BLaER1 treated with 17β-estradiol and CSF1 and Interleukin-3, amounts not matched to agents 10 nM and 100 nM (cell line): ENCODE results near the gene ITGAE.
"Not testable (repeated sequence)": the region's sequence is repeated elsewhere in the genome, so short reads cannot be mapped to it uniquely, and the experiment has no call there.

Experiments used
- H3K27ac ChIP-seq, 11 experiments: shearing (Covaris generic); formaldehyde crosslinking; 2 replicates each; pipeline ENCODE4 v1.8.1; 2022
- H3K27me3 ChIP-seq, 11 experiments: shearing (Covaris generic); formaldehyde crosslinking; 2 replicates each; pipeline ENCODE4 v1.8.1; 2022
- H3K36me3 ChIP-seq, 11 experiments: shearing (Covaris generic); formaldehyde crosslinking; 2 replicates each; pipeline ENCODE4 v1.8.1; 2022
- H3K4me1 ChIP-seq, 10 experiments: shearing (Covaris generic); formaldehyde crosslinking; 2 replicates each; pipeline ENCODE4 v1.8.1; 2022
- H3K4me2 ChIP-seq, 11 experiments: shearing (Covaris generic); formaldehyde crosslinking; 2 replicates each; pipeline ENCODE4 v1.8.1; 2022
- H3K4me3 ChIP-seq, 10 experiments: shearing (Covaris generic); formaldehyde crosslinking; 2 replicates each; pipeline ENCODE4 v1.8.1; 2022
- H3K9ac ChIP-seq, 11 experiments: shearing (Covaris generic); formaldehyde crosslinking; 2 replicates each; pipeline ENCODE4 v1.8.1; 2022
- H3K9me3 ChIP-seq, 11 experiments: shearing (Covaris generic); formaldehyde crosslinking; replicated peaks in 1 of 11; 2 replicates each; pipeline ENCODE4 v1.8.1; 2022
- H4K20me1 ChIP-seq, 11 experiments: shearing (Covaris generic); formaldehyde crosslinking; 2 replicates each; pipeline ENCODE4 v1.8.1; 2022
- Cebpa-rat ChIP-seq, 11 experiments: shearing (Covaris generic); IDR thresholded peaks; 2 replicates each; pipeline ENCODE4 v1.8.1; 2022

Gene ITGAE

DNA sequence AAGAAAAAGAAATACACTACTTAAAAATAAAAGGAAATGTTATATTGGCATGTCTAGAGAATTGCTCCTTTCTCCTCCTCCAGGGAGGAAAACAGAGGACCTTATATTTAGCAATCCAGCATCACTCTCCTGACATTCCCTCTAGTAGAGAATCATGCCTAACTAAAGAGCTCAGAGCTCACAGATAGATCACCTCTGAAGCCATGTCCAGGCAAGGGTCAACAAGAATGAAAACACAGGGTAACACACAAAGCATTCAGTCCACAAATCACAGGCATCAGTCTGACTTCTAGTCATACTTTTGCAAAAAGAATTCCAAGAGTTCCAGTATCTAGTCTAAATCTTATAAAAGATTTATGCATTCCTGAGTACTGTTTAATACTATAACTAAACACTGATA, 81.7 kb downstream of the ITGAE start:
- peaks cover 32 to 56% (median 44%) of the 10 kb centered on the region in 10 experiments for H3K4me1 ChIP-seq
- H3K9ac ChIP-seq, result no peak overlapping the region
- no peaks in the 10 kb centered on the region for H3K9me3 ChIP-seq
- peaks cover 40 to 75% (median 66%) of the 10 kb centered on the region in 11 experiments for H3K36me3 ChIP-seq
- peaks cover 0 to 13% (median 0%) of the 10 kb centered on the region in 11 experiments; a peak in 5 of 22 replicates for H4K20me1 ChIP-seq
- no peak overlapping the region for H3K4me3 ChIP-seq
- TF ChIP-seq Cebpa-rat (IDR thresholded peaks at IDR 0.05), result no peak
- H3K4me2 ChIP-seq, result peak overlapping the region in 4 of 11 experiments; percentile 69 to 78 (median 76); a peak in 6 of 22 replicates
- peak overlapping the region in 1 of 11 experiments; percentile 72; a peak in 1 of 22 replicates for H3K27ac ChIP-seq
- no peaks in the 10 kb centered on the region for H3K27me3 ChIP-seq

DNA sequence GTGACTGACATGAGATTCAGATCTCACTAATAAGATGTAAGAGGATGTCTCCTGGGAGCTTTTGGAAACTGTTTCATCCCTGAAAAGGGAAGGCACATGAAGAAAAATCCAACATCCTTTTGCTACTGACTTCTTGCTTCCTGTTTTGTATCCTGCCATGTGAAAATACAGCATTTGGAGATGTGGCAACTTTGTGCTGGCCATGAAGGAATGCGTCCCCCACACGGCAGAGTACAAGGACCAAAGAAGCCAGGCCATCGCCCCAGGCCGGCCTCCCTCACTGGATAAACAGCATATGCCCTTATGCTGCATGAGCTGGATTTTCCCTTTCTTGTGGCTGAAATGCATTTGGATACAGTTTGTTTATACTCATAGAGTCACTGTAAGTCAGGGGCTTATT, 82.8 kb downstream of the ITGAE start:
- Histone ChIP-seq H3K36me3 (peaks cover 43 to 86% (median 76%) of the 10 kb centered on the region in 11 experiments), H3K27ac (peak overlapping the region in 1 of 11 experiments; percentile 15; a peak in 1 of 22 replicates), H3K4me3 (no peak overlapping the region), H4K20me1 (peaks cover 0 to 12% (median 0%) of the 10 kb centered on the region in 11 experiments; a peak in 3 of 22 replicates), H3K27me3 (no peaks in the 10 kb centered on the region), H3K9ac (peak overlapping the region in 3 of 11 experiments; percentile 5 to 52 (median 37); a peak in 2 of 22 replicates), H3K4me2 (peak overlapping the region in 5 of 11 experiments; percentile 1 to 63 (median 41); a peak in 8 of 22 replicates), H3K9me3 (no peaks in the 10 kb centered on the region), H3K4me1 (peaks cover 36 to 60% (median 48%) of the 10 kb centered on the region in 10 experiments)
- no peak for TF ChIP-seq Cebpa-rat (IDR thresholded peaks at IDR 0.05)

DNA sequence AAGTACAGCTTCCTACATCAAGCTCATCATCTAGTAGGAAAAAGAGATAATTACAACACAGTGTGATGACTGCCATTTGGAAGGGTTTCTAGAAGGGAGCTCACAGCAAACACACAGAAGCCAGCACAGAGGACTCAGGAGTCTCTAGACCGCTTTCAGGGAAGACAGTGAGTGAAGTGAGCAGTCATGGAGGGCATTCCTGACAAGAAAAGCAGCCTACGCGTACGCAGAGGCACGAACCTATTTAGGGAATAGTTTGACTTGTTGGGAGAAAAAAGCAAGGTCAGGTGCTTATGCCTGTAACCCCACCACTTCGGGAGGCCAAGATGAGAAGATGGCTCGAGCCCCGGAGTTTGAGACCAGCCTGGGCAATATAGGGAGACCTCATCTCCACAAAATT, 85.7 kb downstream of the ITGAE start:
- Histone ChIP-seq H4K20me1 (peaks cover 0 to 12% (median 0%) of the 10 kb centered on the region in 11 experiments; a peak in 4 of 22 replicates), H3K4me1 (peaks cover 42 to 63% (median 54%) of the 10 kb centered on the region in 10 experiments), H3K36me3 (peaks cover 43 to 88% (median 84%) of the 10 kb centered on the region in 11 experiments), H3K4me2 (no peak overlapping the region), H3K27ac (no peak overlapping the region), H3K9ac (no peak overlapping the region; a peak in 1 of 22 replicates), H3K9me3 (no peaks in the 10 kb centered on the region), H3K4me3 (no peak overlapping the region), H3K27me3 (no peaks in the 10 kb centered on the region)
- TF ChIP-seq Cebpa-rat (IDR thresholded peaks at IDR 0.05), result no peak

DNA sequence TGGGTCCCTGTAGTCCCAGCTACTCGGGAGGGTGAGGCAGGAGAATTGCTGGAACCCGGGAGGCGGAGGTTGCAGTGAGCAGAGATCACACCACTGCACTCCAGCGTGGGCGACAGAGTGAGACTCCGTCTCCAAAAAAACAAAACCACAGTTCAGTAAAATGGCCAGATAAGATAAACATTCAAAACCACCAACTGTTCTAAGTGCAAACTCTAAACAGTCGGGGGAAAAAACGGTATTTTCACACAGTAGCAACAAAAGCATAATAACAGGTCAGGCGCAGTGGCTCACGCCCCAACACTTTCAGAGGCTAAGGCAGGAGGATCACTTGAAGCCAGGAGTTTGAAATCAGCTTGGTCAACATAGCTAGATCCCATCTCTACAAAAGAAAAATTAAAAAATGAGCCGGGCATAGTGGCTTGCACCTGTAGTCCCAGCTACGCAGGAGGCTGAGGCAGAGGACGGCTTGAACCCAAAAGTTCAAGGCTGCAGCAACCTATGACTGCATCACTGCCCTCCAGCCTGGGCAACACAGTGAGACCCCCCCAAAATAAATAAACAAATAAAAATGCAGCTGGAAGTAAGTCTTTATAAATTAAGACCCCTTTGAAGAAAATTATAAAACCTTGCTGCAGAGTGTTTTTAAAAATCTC, 88.1 kb downstream of the ITGAE start:
- Histone ChIP-seq H4K20me1 (peaks cover 0 to 5% (median 0%) of the 10 kb centered on the region in 11 experiments; a peak in 2 of 22 replicates), H3K4me1 (peaks cover 37 to 47% (median 42%) of the 10 kb centered on the region in 10 experiments), H3K27ac (peak overlapping the region in 2 of 11 experiments; percentile 1 to 19; a peak in 1 of 22 replicates), H3K36me3 (peaks cover 38 to 65% (median 61%) of the 10 kb centered on the region in 11 experiments), H3K27me3 (no peaks in the 10 kb centered on the region), H3K9me3 (no peaks in the 10 kb centered on the region), H3K4me2 (peak overlapping the region; percentile 49 to 87 (median 73)), H3K9ac (peak overlapping the region in 4 of 11 experiments; percentile 0 to 37 (median 12); a peak in 2 of 22 replicates), H3K4me3 (no peak overlapping the region)
- TF ChIP-seq Cebpa-rat (IDR thresholded peaks at IDR 0.05), result no peak

DNA sequence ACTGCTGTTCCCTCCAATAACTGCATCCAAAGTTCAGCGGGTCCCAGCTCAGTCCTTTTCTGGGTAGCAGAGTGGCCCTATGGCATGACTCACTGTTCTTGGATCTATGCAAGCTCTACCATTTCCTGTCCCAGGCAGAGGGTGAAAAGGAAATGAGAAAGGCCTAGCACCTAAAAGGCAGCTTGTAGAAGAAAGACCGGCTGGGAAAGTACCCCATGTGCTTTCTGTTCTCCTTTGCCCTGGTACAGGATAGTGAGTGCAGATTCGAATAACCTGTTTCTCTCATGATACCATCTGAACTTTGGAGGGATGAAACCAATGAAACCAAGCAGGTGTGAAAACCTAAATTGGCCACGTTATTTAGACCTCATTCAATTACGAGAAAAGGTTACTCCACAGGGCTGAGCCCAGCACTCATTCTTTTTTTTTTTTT, 90.0 kb downstream of the ITGAE start:
- Histone ChIP-seq H3K4me3 (no peak overlapping the region), H3K4me1 (peaks cover 34 to 47% (median 38%) of the 10 kb centered on the region in 10 experiments), H3K9me3 (no peaks in the 10 kb centered on the region), H3K27ac (peak overlapping the region in 7 of 11 experiments; percentile 4 to 57 (median 34); a peak in 11 of 22 replicates), H3K27me3 (no peaks in the 10 kb centered on the region), H3K9ac (peak overlapping the region in 1 of 11 experiments; percentile 10; a peak in 1 of 22 replicates), H4K20me1 (no peaks in the 10 kb centered on the region; a peak in 1 of 22 replicates), H3K4me2 (peak overlapping the region; percentile 49 to 87 (median 73)), H3K36me3 (peaks cover 20 to 46% (median 41%) of the 10 kb centered on the region in 11 experiments)
- TF ChIP-seq Cebpa-rat (IDR thresholded peaks at IDR 0.05), result no peak

DNA sequence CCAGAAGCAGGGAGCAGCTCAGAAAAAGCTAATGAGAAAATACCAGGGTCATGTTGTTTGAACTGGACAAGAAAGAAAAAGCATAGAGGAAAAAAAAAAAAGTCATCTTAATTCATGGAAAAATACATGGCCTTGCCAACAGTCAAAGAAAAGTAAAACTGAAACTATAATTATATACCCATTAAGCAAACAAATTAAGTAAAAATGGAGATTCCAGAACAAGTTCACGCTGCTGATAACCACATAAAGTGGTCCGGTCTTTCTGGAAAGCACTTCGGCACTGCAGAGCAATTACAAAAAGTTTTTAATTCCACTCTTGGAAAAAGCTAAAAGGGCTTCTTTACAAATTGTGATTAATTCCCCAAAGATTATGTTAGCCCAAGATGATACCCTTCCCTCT, 92.6 kb downstream of the ITGAE start:
- peaks cover 0 to 20% (median 18%) of the 10 kb centered on the region in 11 experiments; a peak in 14 of 22 replicates for H3K36me3 ChIP-seq
- H3K27me3 ChIP-seq, result no peaks in the 10 kb centered on the region
- TF ChIP-seq Cebpa-rat (IDR thresholded peaks at IDR 0.05), result no peak
- H3K4me2 ChIP-seq, result no peak overlapping the region
- no peak overlapping the region for H3K27ac ChIP-seq
- peaks cover 33 to 35% (median 34%) of the 10 kb centered on the region in 10 experiments for H3K4me1 ChIP-seq
- no peak overlapping the region for H3K9ac ChIP-seq
- no peak overlapping the region for H3K4me3 ChIP-seq
- H4K20me1 ChIP-seq, result no peaks in the 10 kb centered on the region; a peak in 1 of 22 replicates
- H3K9me3 ChIP-seq, result no peaks in the 10 kb centered on the region

DNA sequence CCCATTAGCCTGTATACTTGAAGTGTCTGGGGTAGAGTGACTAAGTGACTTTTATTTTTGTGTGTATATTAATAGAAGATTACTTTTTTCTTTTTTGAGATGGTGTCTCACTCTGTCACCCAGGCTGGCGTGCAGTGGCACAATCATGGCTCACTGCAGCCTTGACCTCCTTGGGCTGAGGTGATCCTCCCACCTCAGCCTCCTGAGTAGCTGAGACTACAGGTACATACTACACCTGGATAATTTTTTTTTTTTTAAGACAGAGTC, 95.3 kb downstream of the ITGAE start:
- not testable (repeated sequence) for H4K20me1 ChIP-seq, H3K27me3 ChIP-seq, H3K9ac ChIP-seq, H3K4me3 ChIP-seq, H3K4me2 ChIP-seq, H3K27ac ChIP-seq
- Histone ChIP-seq H3K4me1 (peaks cover 6 to 15% (median 7%) of the 10 kb centered on the region in 10 experiments), H3K36me3 (peaks cover 0 to 17% (median 10%) of the 10 kb centered on the region in 11 experiments; a peak in 15 of 22 replicates), H3K9me3 (peaks cover 7 to 17% (median 11%) of the 10 kb centered on the region in 11 experiments; a peak in 18 of 22 replicates)

DNA sequence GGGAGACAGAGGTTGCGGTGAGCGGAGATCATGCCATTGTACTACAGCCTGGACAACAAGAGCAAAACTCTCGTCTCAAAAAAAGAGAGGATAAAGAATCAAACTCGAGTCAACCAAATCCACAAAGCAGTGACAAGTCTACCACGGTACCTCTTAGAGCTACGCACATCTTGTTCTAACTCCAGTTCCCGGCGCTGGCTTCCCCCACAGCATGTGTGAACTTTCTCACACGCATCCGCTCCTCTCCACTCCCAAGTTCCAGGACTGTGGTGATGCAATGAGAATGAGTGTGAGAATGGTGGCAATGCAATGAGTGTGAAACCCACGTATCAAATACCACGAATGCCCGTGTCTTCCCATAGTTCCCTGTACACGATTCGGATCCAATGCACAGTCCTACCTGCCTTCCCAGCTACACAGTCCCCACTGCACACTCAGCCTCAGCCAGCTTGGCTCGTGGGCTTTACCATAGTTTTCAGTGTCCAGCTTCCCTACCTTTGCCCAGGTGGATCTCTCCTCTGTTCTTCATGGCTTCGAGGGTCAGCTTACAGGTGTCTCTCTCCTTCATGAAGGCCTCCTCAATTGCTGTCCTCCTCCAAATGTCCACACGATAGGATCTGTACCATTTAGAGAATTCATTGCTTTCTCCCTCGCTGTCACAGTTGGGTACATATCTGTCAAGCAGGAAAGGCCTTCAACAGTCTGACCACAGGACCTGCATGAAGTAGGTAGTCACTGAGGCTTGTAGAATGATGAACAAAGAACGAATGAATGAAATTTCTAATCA, 95.9 kb downstream of the ITGAE start:
- Histone ChIP-seq H3K27me3 (no peaks in the 10 kb centered on the region), H3K4me2 (no peak overlapping the region), H3K9ac (no peak overlapping the region), H3K4me1 (peaks cover 2 to 10% (median 3%) of the 10 kb centered on the region in 10 experiments; a peak in 18 of 20 replicates), H3K36me3 (peaks cover 0 to 17% (median 10%) of the 10 kb centered on the region in 11 experiments; a peak in 15 of 22 replicates), H4K20me1 (no peaks in the 10 kb centered on the region), H3K27ac (no peak overlapping the region), H3K4me3 (no peak overlapping the region), H3K9me3 (peaks cover 7 to 17% (median 11%) of the 10 kb centered on the region in 11 experiments; a peak in 18 of 22 replicates)
- no peak for TF ChIP-seq Cebpa-rat (IDR thresholded peaks at IDR 0.05)

DNA sequence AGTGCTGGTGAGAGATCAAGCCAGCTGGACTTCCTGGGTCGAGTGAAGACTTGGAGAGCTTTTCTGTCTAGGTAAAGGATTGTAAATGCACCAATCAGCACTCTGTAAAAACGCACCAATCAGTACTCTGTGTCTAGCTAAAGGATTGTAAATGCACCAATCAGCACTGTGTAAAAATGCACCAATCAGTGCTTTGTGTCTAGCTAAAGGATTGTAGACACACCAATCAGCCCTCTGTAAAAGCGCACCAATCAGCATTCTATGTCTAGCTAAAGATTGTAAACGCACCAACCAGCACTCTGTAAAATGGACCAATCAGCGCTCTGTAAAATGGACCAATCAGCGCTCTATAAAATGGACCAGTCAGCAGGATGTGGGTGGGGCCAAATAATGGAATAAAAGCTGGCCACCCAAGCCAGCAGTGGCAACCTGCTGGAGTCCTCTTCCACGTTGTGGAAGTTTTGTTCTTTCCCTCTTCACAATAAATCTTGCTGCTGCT, 98.9 kb downstream of the ITGAE start:
- H3K27ac ChIP-seq, H3K4me3 ChIP-seq: not testable (repeated sequence)
- H3K36me3 ChIP-seq, result peaks cover 0 to 17% (median 10%) of the 10 kb centered on the region in 11 experiments; a peak in 15 of 22 replicates

More for the DNA sequence above, 98.9 kb downstream of the ITGAE start:
- H3K4me2 ChIP-seq, H3K27me3 ChIP-seq, H3K9ac ChIP-seq, H4K20me1 ChIP-seq: not testable (repeated sequence)
- peaks cover 0 to 12% (median 4%) of the 10 kb centered on the region in 10 experiments; a peak in 10 of 20 replicates for H3K4me1 ChIP-seq
- H3K9me3 ChIP-seq, result peaks cover 16 to 32% (median 21%) of the 10 kb centered on the region in 11 experiments
